ENCODE measurements around the gene ZNF214. TPM values are rescaled to one million over a fixed set of nuclear protein-coding genes. Genes with fewer than 3 reads are reported as not detected.

ZNF214 gene
- total RNA-seq, 2 donors from 2014 or later = 2.1 to 4.3 TPM

DNA sequence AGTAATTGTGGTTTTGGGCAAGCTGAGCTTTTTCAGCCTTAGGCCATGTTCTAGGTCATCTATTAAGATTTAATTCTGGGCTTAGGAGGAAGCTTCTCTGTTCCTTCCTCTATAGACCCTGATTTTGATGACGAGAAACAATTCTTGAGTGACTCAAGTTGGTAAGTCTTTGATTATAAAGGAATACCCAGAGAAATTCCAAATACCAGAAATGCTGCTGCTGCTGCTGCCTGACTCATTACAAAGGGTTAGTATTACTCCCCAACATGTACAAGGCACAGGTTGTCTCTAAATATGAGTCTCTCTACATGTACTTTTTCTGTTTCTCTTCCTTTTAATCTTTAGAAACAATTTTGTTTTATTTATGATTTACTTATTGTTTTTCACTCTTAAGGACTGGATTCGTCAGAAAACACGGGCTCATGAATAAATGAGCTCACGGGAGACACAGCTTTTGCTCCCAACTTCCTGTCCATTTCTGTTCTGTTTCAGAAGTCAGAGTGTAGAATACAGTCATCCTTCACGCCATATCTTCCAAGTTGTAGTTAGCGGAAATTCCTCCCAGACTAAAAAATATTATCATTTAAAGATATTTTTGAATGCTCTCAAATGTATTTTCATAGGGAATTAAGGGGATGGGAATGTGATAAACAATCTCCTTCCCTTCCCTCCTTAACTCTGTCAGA is 36.8 kb upstream of the ZNF214 start:
- Histone ChIP-seq H3K27ac (no peak overlapping the region), H3K4me1 (no peaks in the 10 kb centered on the region), H3K27me3 (no peaks in the 10 kb centered on the region), H3K36me3 (replicated peaks in 1 of 2; ENCODE audit: insufficient read depth in 1 of 2, low read depth in 2 of 2) (no peaks in the 10 kb centered on the region), H3K4me3 (no peak overlapping the region), H3K9me3 (no peaks in the 10 kb centered on the region)
- TF ChIP-seq, protein P1, sequence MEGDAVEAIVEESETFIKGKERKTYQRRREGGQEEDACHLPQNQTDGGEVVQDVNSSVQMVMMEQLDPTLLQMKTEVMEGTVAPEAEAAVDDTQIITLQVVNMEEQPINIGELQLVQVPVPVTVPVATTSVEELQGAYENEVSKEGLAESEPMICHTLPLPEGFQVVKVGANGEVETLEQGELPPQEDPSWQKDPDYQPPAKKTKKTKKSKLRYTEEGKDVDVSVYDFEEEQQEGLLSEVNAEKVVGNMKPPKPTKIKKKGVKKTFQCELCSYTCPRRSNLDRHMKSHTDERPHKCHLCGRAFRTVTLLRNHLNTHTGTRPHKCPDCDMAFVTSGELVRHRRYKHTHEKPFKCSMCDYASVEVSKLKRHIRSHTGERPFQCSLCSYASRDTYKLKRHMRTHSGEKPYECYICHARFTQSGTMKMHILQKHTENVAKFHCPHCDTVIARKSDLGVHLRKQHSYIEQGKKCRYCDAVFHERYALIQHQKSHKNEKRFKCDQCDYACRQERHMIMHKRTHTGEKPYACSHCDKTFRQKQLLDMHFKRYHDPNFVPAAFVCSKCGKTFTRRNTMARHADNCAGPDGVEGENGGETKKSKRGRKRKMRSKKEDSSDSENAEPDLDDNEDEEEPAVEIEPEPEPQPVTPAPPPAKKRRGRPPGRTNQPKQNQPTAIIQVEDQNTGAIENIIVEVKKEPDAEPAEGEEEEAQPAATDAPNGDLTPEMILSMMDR (IDR thresholded peaks at IDR 0.05) = no peak
- TF ChIP-seq POLR2A (IDR thresholded peaks at IDR 0.05) = no peak
- WGBS, 2 donors = 70 to 76% methylated on average over 6 of the region's 6 CpGs
- DNase-seq = no peak
- ATAC-seq = no peak
- intact Hi-C loops (cut with DNase I) = no loop called here

DNA sequence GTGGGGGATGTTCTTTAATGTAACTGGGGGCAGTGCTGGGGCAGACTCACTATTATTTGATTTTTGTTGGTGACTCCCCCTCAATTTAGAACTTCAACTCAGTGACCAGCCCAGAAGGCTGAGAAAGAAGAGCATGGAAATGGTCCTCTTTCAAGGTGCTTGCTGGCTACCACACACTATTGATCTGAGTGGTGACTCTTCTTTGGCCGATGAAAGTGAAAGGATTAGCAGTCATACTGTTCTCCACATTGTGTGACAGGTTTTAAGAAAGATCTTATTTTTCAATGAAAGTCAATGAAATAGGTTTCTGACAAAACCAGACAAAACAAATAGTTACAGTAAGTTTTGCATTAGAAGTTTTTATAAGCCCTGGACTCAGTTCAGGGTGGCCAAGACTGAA is 30.0 kb upstream of the ZNF214 start:
- no peak for TF ChIP-seq POLR2A (IDR thresholded peaks at IDR 0.05)
- TF ChIP-seq, protein P1 (IDR thresholded peaks at IDR 0.05) = no peak
- Histone ChIP-seq H3K4me1 (no peaks in the 10 kb centered on the region), H3K4me3 (no peak overlapping the region), H3K9me3 (no peaks in the 10 kb centered on the region), H3K27me3 (no peaks in the 10 kb centered on the region), H3K36me3 (replicated peaks in 1 of 2; ENCODE audit: insufficient read depth in 1 of 2, low read depth in 2 of 2) (no peaks in the 10 kb centered on the region), H3K27ac (no peak overlapping the region)
- DNase-seq (no peak), ATAC-seq (no peak)
- 68 to 78% methylated on average over 1 of the region's 1 CpG for WGBS, 2 donors
- intact Hi-C loops (cut with DNase I) = no loop called here

DNA sequence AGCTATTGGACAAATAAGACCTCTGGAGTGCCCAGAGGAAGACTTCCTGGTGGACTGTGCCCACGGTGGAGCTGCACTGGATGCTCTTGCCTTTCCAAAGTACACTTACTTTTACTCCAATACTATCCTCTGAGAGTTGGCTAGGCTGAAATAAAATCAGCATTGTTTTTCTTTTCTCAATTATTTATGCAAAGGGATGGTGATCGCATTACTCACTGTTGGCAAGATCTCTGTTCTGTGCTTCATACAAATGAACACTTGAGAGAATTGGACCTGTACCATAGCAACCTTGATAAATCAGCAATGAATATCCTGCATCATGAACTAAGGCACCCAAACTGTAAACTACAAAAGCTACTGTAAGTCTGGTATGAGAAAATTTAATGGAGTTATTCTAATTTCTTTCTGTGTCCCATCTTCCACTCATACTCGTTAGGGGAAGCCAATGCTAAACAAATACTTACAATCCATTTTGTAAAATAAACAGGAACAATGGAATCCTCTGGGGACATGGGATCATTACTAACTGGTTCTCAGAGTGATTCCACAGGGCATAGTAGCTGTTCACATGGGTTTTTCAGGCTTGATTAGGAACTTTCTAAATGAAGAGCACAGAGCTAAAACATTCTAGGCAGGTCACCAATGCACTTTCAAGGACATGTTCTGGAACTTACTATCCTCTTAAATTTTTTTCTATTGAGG is 26.5 kb upstream of the ZNF214 start:
- intact Hi-C loops (cut with DNase I) = no loop called here
- WGBS, 2 donors = 56 to 58% methylated on average over 3 of the region's 3 CpGs

DNA sequence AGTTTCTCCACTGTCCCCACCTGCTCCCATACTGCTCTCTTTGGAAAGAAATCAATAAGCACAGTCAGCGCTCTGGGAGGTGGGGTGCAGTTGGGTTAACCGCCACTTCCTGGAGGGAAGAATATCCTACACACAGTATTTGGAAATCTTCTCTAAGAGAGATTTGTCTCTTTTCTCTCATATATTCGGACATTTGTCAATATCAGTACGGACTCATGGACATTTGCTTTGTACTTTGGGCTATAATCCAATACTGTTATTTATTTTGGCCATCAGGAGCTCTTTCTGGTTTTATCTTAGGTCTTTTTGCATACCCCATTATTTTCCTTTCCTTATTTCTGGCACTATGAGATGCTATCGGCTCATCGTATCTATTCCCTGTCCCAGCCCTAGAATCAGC is 13.9 kb upstream of the ZNF214 start:
- Histone ChIP-seq H3K27ac (no peak overlapping the region), H3K4me3 (no peak overlapping the region), H3K9me3 (no peaks in the 10 kb centered on the region), H3K27me3 (no peaks in the 10 kb centered on the region), H3K4me1 (no peaks in the 10 kb centered on the region), H3K36me3 (replicated peaks in 1 of 2; ENCODE audit: insufficient read depth in 1 of 2, low read depth in 2 of 2) (no peaks in the 10 kb centered on the region)
- intact Hi-C loops (cut with DNase I) = no loop called here
- 56 to 57% methylated on average over 6 of the region's 6 CpGs for whole genome bisulfite sequencing, 2 donors
- TF ChIP-seq, protein P1 (IDR thresholded peaks at IDR 0.05) = no peak
- TF ChIP-seq POLR2A (IDR thresholded peaks at IDR 0.05) = no peak
- no peak for ATAC-seq
- no peak for DNase-seq

More for the DNA sequence above, 26.5 kb upstream of the ZNF214 start:
- ATAC-seq (no peak), DNase-seq (no peak)
- Histone ChIP-seq H3K9me3 (no peaks in the 10 kb centered on the region), H3K36me3 (replicated peaks in 1 of 2; ENCODE audit: insufficient read depth in 1 of 2, low read depth in 2 of 2) (no peaks in the 10 kb centered on the region), H3K27ac (no peak overlapping the region), H3K4me3 (no peak overlapping the region), H3K4me1 (no peaks in the 10 kb centered on the region), H3K27me3 (no peaks in the 10 kb centered on the region)
- TF ChIP-seq POLR2A (IDR thresholded peaks at IDR 0.05) = no peak
- TF ChIP-seq, protein P1 (IDR thresholded peaks at IDR 0.05) = no peak
